UCSD-AML1 (cell line): Measurements from ENCODE around the gene ING4.
A peak's percentile ranks its signal among the peaks of the same experiment; 100 is the strongest.

ENCODE experiments used
- DNase-seq: peaks from one replicate; lab custom pipeline; 2025; ENCODE audit not compliant: unreplicated experiment; lab: John Stamatoyannopoulos, UW

The ING4 gene

GRCh38 chr12:6635856-6636531 lies 26.9 kb downstream of the ING4 start, which contains the start of gene LPAR5:
TSS of gene LPAR5 (minus strand) at chr12:6635959. CDS start at chr12:6621248, 14,711 bp downstream.
- peak; percentile 57 for DNase-seq

- peak; percentile 57 for DNase-seq
Observed at GRCh38 chr12:6635375-6635855, 27.5 kb downstream of the ING4 start.

- peak; percentile 54 for DNase-seq
Observed at GRCh38 chr12:6632026-6632983, 30.6 kb downstream of the ING4 start.

GRCh38 chr12:6631549-6631961 lies 31.4 kb downstream of the ING4 start:
- no peak for DNase-seq

GRCh38 chr12:6630736-6631135 lies 32.2 kb downstream of the ING4 start:
- DNase-seq = no peak

GRCh38 chr12:6627616-6628015 lies 35.3 kb downstream of the ING4 start:
- no peak for DNase-seq

GRCh38 chr12:6626654-6627283 lies 36.1 kb downstream of the ING4 start:
- no peak for DNase-seq

GRCh38 chr12:6620885-6621274 lies 42.0 kb downstream of the ING4 start:
- no peak for DNase-seq

GRCh38 chr12:6620137-6620884 lies 42.6 kb downstream of the ING4 start:
- no peak for DNase-seq

GRCh38 chr12:6618483-6619225 lies 44.3 kb downstream of the ING4 start:
- no peak for DNase-seq

GRCh38 chr12:6615802-6616201 lies 47.1 kb downstream of the ING4 start:
- peak; percentile 50 for DNase-seq

- DNase-seq = no peak
Observed at GRCh38 chr12:6614513-6615172, 48.3 kb downstream of the ING4 start.

- peak; percentile 94 for DNase-seq
Observed at GRCh38 chr12:6613776-6614512, 49.0 kb downstream of the ING4 start.

GRCh38 chr12:6613015-6613775 lies 49.7 kb downstream of the ING4 start:
- DNase-seq = peak; percentile 75

GRCh38 chr12:6612652-6613014 lies 50.3 kb downstream of the ING4 start:
- DNase-seq = no peak

GRCh38 chr12:6612247-6612646 lies 50.7 kb downstream of the ING4 start:
- DNase-seq = no peak

- peak; percentile 70 for DNase-seq
Observed at GRCh38 chr12:6608592-6609281, 54.2 kb downstream of the ING4 start.
